Stimulated activated CD4-positive, alpha-beta T cell treated with anti-CD3 and anti-CD28 coated beads, Interleukin-4, amount 100 ng/mL, for 24 hours (primary cell): ENCODE data around the gene TBRG4.
"Not testable (repeated sequence)": the region's sequence is repeated elsewhere in the genome, so short reads cannot be mapped to it uniquely, and the experiment has no call there.

Experiments used
- DNase-seq: peaks from one replicate; pipeline ENCODE4 v3.0.0-alpha.2; 2020

The TBRG4 gene

GRCh38 chr7:45111298-45112223 is at the start of gene TBRG4:
Gene TBRG4 (minus strand): TSS chr7:45111697. CDS start chr7:45109237, 2,460 bp downstream.
- DNase-seq: peak; percentile 93

DNA sequence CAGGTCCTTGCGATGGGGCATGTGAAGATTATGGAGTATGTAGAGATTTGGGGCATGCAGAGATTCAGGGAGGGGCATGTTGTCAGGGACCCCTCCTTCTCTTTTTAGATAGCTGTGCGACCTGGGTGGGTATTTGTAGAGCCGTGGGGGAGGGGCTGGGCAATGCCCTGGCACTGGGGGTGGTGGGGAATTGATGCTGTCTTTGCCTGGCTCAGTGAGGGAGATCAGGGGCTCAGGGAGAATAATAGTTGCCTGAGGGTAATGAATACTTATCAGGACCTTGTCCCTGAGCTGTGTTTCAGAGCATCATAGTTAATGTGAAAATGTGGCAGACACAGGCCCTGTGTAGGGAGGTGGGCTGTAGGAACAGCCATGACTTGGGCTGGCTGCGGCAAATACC is 49.6 kb upstream of the TBRG4 start:
- DNase-seq: no peak

DNA sequence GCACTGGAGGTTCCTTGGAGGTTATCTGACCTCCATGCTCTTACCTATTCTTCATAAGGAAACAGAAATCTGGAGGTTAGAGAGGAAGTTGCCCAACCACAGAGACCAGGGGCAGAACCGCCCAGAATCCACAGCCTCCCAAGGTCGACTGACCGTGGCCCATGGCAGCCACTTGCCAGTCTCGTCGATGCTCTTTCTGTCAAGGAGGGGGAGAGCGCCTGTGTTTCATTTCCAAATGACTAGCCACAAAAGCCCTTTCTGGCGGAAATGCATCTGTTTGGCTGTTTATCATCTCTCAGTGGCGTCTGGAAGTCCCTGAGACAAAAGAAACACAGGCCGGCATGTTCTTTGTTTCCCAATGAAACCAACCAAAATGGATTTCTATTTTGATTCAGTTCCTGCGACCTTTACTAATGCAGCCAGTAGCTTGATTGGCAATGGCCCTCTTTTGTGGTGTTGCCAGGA is 49.0 kb upstream of the TBRG4 start:
- DNase-seq: no peak

- no peak for DNase-seq
Observed at GRCh38 chr7:45159296-45159695, 47.8 kb upstream of the TBRG4 start.

GRCh38 chr7:45158471-45158870 is 47.0 kb upstream of the TBRG4 start:
- DNase-seq: no peak

GRCh38 chr7:45157653-45158401 is 46.3 kb upstream of the TBRG4 start, which contains the start of gene RAMP3:
Gene RAMP3 (plus strand): TSS chr7:45157791. CDS start chr7:45157829, 38 bp downstream.
- DNase-seq: no peak

DNA sequence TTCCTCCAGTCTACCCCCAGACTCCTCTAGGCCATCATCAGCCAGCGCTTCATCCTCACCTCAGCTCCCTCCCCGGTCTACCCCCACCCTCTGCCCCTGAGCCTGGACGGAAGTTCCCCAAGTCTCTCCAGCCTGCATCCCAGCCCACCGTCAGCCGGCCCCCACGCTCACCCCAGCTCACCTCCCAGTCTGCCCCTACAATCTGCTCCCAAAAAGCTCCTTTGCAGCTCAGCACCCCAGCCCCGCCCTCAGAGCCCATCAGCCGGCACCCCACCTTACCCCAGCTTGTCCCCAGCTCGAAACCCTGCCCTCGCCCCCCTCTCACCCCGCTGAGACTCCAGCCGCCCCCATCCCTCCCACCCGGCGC is 45.8 kb upstream of the TBRG4 start:
- no peak for DNase-seq

GRCh38 chr7:45156516-45157272 is 45.2 kb upstream of the TBRG4 start:
- DNase-seq: no peak

DNA sequence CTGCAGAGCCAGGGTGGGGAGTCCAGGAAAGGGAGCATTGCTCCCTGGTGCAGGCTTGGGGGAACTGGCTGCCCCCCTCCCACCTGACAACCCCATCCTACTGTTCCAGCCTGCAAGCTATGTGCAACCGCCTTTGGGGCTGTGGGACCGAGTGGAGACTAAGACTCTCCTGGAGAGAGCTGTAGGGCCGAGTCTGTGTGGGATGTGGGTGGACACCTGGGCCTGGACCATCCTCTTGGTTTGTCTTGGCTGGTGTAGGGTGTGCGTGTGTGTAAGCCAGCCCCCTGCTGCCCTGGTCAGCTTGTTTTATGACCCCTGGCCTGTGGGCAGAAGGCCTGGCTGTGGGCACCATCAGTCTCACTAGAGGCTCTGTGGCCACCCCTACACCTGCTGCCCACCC is 44.4 kb upstream of the TBRG4 start:
- DNase-seq: no peak

- no peak for DNase-seq
Observed at GRCh38 chr7:45155357-45155900, 43.9 kb upstream of the TBRG4 start.

DNA sequence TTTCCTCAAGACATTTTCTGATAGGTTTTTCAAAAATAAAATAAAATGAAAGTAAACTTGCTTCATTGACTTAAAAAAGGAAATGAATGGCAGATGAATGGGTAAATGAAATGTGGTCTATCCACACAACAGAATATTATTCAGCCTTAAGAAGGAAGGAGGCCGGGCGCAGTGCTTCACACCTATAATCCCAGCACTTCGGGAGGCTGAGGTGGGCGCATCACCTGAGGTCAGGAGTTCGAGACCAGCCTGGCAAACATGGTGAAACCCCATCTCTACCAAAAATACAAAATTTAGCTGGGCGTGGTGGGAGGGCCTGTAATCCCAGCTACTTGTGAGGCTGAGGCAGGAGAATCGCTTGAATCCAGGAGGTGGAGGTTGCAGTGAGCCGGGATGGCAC is 42.4 kb upstream of the TBRG4 start:
- DNase-seq: not testable (repeated sequence)

DNA sequence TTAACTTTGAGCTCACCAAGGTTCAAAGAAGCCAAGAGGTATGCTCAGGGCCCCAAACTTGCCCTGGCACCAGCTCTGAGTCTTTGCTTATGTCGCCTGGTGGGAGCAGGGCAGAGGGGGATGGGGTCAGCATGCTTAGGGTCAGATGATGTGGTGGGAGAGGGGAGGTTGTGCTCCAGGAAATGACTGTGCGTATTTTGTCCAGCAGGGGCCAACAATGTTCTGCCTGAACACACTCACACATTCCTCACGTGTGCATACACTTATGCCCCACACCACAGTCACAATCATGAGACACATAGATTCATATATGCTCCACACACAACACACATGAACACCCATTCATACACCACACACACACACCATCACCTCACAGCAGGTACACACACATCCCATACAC is 41.7 kb upstream of the TBRG4 start:
- no peak for DNase-seq

DNA sequence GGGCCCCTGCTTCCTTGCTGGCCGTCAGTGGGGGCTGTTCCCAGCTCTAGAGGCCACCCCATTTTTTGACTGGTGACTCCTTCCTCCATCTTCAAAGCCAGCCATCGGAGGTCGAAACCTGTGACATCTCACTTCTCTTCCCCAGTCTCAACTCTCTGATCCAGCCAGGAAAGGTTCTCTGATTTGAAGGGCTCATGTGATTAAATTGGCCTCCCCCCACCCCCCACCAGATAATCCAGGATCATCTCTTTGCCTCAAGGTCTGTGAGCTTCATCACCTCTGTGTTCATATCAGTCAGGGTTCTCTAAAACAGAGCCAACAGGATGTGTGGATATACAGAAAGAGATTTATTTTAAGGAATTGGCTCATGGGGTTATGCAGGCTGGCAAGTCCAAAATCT is 40.5 kb upstream of the TBRG4 start:
- no peak for DNase-seq

- DNase-seq: no peak
Observed at GRCh38 chr7:45151131-45151684, 39.7 kb upstream of the TBRG4 start.

DNA sequence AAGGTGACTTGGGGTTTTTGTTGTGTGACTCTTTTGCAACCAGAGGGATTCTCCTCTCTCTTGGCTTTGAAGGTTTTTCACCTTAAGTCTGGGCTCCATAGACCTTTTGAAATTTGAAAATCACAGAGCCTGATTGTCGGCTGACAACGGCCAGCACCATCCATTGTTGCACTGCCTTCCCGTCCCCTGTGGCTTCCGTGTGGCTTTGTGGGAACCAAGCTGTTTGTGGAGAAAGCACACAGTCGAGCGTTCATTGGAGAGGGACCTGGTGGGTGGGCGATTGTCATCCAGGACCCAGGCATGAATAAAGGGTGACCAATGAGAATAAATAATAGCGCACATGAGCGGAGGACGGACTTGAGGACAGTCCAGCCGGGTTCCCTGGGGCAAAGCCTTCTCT is 38.7 kb upstream of the TBRG4 start:
- DNase-seq: no peak

GRCh38 chr7:45149606-45150005 is 38.1 kb upstream of the TBRG4 start:
- DNase-seq: no peak

GRCh38 chr7:45148653-45148973 is 37.1 kb upstream of the TBRG4 start:
- no peak for DNase-seq

DNA sequence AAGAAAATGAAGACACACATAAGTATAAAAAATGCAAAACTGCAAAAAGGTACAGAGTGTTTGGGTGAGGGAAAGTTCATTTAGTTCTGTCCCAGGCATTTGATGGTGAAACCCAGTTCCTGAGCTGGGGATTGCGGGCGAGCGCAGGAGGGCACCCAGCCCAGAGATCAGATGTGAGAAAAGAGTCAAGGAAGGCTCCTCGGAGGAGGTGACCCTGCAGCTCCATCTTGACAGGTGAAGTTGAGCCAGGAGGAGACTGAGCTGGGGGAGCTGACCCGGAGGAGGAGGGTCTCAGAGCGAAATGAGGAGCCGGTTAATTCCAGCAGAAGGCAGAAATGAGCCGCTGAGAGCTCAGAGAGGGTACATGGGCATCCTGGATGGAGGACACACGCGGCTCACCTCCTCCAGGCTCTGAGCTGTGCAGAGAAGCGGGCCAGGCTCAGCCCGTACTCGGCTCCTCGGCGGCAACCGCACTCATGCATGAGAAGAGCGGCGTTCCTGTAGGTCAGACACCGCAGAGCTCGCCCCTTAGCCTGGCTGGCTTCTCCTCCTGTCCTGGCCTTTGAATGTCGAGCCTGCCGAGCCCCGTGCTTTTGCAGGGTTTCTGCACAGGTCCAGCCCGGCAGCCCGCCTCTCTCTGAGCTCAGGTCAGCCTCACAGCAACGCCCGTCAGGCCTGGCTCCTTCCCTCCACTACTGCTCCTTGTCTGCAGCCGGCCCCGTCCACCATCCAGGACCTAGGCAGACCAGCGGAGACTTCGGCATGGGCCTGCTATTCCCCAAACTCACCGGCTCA is 36.6 kb upstream of the TBRG4 start:
- DNase-seq: no peak

DNA sequence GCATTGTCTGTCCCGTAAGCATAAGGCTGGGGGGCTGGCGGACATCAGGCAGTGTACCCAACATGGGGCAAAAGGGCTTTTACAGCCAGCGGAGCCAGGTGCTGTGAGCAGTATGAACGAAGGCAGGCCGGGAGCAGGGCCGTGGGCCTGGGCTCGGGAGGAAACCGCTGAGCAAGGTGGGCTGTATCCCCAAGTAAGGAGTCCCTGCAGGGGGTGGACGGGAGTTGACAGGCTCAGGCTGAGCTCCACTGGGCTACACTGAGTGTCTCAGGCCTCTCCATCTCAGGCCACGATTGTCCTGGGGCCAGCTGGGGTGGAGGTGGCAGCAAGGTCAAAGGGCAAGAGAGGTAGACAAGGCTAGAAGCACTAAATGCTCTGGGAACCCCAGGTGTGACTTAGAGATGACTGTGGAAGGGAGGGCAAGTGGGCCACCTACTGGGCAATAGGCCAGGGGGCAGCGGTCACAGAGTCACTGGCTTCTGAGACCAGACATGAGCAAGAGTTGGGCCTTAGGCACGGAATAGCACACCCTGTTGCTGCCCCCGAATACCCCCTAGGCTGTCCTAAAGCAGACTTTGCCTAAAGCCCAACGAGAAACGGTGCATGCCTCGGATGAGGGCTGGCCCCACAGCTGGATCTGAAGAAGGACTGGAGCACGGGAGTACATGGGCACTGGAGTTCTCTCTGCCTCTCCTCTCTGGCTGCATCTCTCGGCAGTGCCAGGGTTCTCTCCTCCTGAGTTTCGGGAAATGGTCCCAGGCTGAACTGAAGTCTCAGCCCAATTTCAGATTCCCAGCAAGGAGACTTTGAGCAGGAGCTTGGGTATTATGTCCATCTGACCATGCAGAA is 35.3 kb upstream of the TBRG4 start:
- no peak for DNase-seq

- no peak for DNase-seq
Observed at GRCh38 chr7:45145881-45146280, 34.4 kb upstream of the TBRG4 start.

GRCh38 chr7:45143616-45144015 is 32.1 kb upstream of the TBRG4 start:
- no peak for DNase-seq
